H1 (cell line): ENCODE data around the gene NR1I3. TPM values are rescaled to one million over a fixed set of nuclear protein-coding genes. Genes with fewer than 3 reads are reported as not detected.

Experiments used
- CBX5 ChIP-seq: fragments of 300-800, 300-1000 bp; sonication (generic); IDR thresholded peaks from 2 replicates; pipeline ENCODE4 v1.7.1; 2016; ENCODE audit warnings: antibody characterized with exemption, low read length, low read depth
- CHD7 ChIP-seq: fragments of 300-600 bp; sonication (generic); IDR thresholded peaks from 2 replicates; pipeline ENCODE4 v1.7.1; 2012; ENCODE audit warnings: low read length, moderate library complexity, mild to moderate bottlenecking, inconsistent platforms; ENCODE audit not compliant: insufficient replicate concordance
- HDAC6 ChIP-seq: IDR thresholded peaks from one replicate; pipeline ENCODE4 v1.7.1; 2012; ENCODE audit warnings: low read depth, mild to moderate bottlenecking, inconsistent platforms, low read length, moderate library complexity
- JUN ChIP-seq: IDR thresholded peaks from 2 replicates; pipeline ENCODE4 v1.6.1; 2011; ENCODE audit warnings: low read depth, mild to moderate bottlenecking, improper control_type of control experiment, low read length
- KDM5A ChIP-seq: fragments of 200-600 bp; IDR thresholded peaks from 2 replicates; pipeline ENCODE4 v1.7.1; 2012; ENCODE audit warnings: mild to moderate bottlenecking, low read length, inconsistent platforms, mixed read lengths
- RFX5 ChIP-seq: IDR thresholded peaks from 2 replicates; pipeline ENCODE4 v1.6.1; 2011; ENCODE audit warnings: low read depth, low read length, improper control_type of control experiment, borderline replicate concordance
- SP1 ChIP-seq: IDR thresholded peaks from 2 replicates; pipeline ENCODE4 v1.6.1; 2011; ENCODE audit warnings: low read depth, low read length
- SRF ChIP-seq: IDR thresholded peaks from 2 replicates; pipeline ENCODE4 v1.6.1; 2011; ENCODE audit warnings: mild to moderate bottlenecking, low read depth, low read length, moderate library complexity
- USF2 ChIP-seq: IDR thresholded peaks from 2 replicates; pipeline ENCODE4 v1.6.1; 2011; ENCODE audit warnings: low read length, improper control_type of control experiment
- polyA plus RNA-seq, 7 experiments: library from polyadenylated mRNA; depleted of rRNA in 3 of 7; stranded (reverse) in 5 of 7; unstranded in 2 of 7; fragments of >200 nt in 5 of 7; fragments of 200-250 nt in 2 of 7; gene quantifications; 1 replicate in 5 of 7; 2 replicates in 1 of 7; 4 replicates in 1 of 7; pipeline versions ENCODE4 v1.2.1 to v1.2.3, GENCODE V29; 2011 to 2013; ENCODE audit warnings: missing spikeins in 2 of 7, mixed read lengths in 2 of 7
- total RNA-seq: library from RNA; stranded (reverse); fragmentation: NEBNext Ultra II Directional; extraction: Animal tissue kit (Norgen Biotek cat#: 25700); gene quantifications from 2 replicates; pipeline ENCODE4 v1.2.1, GENCODE V29; 2021
- TF ChIP-seq, protein P1 (sequence below): IDR thresholded peaks from 2 replicates; pipeline ENCODE4 v1.6.1; 2011; ENCODE audit warnings: low read depth, mild to moderate bottlenecking, low read length; ENCODE audit not compliant: insufficient read depth

Gene NR1I3
- total and polyA plus RNA-seq, 2 of the 8 experiments (the other 6 are each of a cell fraction or from before 2014, with no cell fraction given) = not detected

- no peak for TF ChIP-seq CHD7
- no peak for TF ChIP-seq SRF
- no peak for TF ChIP-seq HDAC6
- TF ChIP-seq RFX5 = no peak
- no peak for TF ChIP-seq CBX5
- no peak for TF ChIP-seq SP1
- TF ChIP-seq, protein P1, sequence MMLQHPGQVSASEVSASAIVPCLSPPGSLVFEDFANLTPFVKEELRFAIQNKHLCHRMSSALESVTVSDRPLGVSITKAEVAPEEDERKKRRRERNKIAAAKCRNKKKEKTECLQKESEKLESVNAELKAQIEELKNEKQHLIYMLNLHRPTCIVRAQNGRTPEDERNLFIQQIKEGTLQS = no peak
- no peak for TF ChIP-seq USF2
- no peak for TF ChIP-seq KDM5A
- no peak for TF ChIP-seq JUN
These were observed 49.6 kb downstream of the NR1I3 start (continued) for GRCh38 chr1:161188381-161188780.
